HS-27A (cell line): Measurements from ENCODE around the gene GFY.

Experiments used
- DNase-seq: peaks from one replicate; pipeline ENCODE4 v3.0.0-alpha.2; 2012; ENCODE audit warnings: low read depth, missing footprints

GFY gene

DNA sequence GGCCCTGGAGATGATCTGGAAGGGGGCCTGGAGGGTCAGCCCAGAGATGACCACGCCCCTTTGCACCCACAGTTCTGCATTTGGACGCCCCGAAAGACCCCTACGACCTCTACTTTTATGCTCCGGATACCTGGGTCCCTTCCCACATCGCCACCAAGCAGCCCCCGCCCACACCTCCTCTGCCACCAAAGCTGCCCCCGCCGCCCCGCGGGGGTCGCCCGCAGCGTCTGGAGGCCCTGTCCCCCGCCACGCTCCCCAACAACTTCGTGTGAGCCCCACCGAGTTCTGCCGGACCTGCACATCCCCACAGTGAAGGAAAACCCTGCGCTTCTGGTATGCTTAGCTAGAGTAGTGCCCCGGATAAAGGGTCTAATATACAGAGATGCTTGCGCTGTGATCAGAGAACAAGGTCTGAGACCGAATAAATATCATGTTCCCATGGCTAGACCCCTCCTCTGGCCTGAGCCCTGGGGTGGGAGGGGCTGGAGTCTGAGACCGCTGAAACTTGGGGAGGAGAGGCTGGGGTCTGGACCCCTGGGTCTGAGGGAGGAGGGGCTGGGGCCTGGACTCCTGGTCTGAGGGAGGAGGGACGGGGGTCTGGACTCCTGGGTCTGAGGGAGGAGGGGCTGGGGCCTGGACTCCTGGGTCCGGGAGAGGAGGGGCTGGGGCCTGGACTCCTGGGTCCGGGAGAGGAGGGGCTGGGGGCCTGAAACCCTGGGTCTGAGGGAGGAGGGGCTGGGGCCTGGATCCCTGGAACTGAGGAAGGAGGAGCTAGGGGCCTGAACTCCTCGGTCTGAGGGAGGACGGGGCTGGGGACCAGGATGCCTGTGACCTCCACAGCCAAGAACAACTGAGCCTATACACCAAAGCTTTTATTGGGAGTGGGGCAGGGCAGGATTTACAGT lies 3.6 kb downstream of the GFY start:
- DNase-seq, result no peak

DNA sequence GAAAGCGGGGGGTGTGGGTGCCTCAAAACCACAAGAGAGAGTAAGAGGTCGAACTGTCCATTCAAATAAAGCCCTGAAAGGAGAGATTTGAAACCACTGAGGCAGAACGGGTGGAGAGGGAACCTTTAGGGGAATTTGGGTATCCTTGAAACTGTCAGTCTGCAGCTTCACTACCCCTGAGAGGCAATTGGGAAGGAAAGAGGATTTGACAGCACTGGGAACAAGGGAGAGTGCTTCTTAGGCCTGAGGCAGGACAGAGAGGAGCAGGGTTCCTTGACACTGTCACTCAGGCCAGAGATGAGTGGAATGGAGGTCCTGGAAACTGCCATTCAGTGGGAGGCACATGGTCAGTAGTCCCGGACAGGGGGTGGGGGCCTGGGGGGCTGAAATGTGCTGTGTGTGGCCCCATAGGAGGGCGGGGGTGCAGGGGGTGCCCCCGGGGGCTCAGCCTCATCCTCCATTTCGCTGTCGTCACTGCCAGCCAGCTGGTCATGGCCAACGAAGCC lies 5.0 kb downstream of the GFY start:
- DNase-seq, result no peak

DNA sequence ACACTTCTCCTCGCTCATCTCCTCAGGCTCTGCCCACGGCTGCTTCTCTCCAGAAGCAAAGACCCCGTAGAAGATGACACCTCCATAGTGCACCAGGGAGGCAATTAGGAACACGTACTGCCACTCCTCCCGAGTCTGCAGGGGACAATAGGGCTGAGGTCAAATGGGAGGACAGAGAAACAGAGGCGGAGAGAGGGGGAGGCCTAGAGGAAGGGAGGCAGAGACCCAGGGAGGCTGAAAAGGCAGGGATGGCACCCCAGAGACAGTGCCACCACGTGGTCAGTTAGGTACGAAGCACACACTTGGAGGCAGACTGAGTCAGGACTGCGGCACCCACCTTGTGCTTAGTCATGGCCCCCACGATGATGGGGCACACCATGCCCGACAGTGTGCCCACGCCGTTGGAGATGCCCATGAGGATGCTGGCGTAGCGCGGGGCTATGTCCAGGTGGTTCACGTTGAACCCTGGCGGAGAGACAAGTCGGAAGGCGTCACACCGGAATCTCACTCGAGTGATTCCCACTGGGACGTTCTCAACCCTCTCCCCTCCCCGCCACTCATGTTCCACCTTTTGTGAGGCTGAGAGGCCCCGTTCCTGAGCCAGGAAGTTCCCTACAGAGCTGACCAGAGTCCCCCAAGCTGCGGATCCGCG lies 5.6 kb downstream of the GFY start:
- DNase-seq, result no peak

DNA sequence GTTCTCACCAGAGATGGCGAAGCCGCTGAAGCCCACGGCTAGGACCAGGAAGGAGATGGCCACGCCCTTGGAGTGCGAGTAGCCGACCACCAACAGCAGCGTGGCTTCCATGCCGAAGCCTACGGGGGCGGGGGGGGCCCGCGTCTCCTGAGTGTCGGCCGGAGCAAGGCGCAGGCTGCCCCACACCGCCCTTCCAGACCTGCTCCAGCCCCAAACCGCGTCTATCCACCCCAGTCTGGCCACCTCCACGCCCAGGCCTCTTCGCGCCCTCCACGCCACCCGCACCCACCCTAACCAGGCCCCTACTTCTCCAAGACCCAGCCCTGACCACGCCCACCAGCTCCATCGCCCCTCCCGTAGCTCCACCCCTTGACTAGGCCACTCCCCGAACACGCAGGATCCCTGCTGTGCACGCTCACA lies 6.2 kb downstream of the GFY start:
- DNase-seq, result no peak

DNA sequence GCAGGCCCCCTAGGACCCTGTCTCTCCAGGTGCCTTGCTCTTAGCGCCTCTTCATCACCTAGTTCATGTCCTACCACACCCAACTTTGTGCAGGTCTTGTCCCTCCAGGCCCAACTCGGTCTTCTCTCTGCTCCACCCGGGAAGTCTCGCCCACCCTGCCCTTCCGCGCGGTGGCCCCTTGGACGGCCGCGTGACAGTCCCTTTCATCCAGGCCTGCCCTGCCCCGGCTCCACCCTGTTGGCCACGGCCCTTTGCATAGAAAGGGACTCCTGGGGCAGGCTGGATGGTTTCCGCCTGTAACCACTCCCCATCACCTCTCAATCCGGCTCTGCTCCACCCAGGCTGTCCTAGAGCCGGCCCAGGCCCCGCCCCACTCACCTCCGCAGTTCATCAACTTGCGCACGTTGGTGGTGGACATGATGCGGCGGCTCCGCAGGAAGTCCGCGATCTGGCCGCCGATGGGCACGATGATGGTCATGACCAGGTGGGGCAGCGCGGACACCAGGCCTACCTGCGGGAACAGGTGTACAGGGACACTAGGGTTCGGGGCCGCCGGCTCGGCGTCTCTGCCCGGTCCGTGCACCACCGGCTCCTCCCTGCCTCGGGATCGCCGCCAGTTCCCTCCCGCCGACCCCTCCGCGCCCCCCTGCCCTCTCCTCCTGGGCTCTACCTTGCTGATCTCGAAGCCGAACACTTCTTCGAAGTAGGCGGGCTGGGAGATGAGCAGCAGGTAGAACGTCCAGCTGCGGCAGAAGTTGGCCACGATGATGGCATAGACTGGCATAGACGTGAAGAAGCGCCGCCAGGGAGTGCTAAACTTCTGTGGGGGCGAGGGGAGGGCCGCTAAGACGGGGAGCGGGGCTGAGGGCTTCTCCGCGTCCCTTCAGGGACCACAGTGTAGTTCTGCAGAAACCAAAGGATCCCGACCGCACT lies 7.2 kb downstream of the GFY start:
- DNase-seq, result no peak

DNA sequence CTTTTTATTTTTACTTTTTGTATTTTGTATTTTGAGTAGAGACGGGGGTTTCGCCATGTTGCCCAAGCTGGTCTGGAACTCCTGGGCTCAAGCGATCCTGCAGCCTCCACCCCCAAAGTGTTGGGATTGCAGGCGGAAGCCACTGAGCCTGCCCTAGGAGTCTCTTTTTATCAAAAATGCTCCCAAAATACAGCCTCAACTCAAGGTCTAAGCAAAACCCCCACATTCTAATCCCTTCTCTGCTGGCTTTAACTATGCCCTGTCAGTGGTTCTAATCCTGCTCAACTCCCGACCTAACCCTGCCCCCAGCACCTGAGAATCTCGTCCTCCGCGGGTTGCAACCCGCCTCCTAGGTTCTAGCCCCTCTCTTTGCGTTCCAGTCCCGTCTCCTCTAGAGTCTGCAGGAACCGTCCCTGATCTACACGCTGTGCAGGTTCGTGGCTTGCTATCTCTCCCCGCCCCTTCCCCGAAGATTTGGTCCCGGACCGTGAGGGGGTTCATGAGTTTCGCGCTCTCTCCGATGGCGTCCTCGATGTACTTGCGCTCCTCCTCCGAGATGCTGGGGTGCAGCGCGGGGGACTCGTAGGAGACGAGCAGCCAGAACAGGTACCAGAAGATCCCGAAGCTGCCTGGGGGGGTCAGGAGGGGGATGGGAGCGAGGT lies 8.2 kb downstream of the GFY start:
- DNase-seq, result no peak

DNA sequence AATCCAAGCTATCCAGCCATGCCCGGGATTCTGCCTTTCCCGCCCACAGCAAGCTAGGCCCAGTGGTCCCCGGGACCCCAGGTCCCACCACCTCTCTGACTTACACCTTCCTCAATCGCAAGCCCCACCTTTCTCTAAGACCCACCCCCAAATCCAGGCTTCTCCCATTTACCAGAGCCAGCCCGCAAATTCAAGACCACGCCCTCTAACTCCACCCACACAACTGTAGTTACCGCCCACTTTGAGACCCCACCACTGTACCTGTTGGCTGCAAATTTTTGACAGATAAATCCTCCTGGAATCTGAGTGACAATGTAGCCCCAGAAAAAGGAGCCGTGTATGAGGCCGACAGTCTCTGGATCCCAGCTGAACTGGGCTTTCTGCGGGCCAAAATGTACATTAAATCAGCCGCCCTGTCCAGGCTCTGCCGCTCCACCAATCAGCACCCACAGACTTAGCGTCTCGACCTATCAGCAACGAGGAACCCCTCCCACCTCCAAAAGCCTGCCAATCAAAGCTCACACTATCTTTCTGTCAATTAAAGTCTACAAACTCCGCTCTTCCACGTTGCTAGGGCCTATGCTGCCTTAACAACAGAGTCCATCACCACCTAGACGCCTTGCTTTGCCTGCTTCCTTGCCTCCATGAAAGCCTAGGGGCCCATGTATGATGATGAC lies 9.9 kb downstream of the GFY start:
- no peak for DNase-seq

DNA sequence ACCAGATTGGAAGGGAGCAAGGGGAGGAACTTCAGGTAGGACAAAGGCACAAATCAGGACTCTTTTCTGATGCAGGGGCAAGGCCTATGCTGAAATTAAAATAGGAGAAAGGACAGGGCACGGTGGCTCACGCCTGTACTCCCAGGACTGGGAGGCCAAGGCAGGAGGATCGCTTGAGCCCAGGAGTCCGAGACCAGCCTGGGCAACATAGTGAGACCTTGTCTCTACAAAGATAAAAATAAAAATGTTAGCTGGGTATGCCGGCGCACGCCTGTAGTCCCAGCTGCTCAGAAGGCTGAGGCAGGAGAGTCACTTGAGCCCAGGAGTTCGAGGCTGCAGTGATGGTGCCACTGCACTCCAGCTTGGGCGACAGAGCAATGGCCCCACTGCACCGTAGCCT lies 10.5 kb downstream of the GFY start:
- DNase-seq, result no peak

DNA sequence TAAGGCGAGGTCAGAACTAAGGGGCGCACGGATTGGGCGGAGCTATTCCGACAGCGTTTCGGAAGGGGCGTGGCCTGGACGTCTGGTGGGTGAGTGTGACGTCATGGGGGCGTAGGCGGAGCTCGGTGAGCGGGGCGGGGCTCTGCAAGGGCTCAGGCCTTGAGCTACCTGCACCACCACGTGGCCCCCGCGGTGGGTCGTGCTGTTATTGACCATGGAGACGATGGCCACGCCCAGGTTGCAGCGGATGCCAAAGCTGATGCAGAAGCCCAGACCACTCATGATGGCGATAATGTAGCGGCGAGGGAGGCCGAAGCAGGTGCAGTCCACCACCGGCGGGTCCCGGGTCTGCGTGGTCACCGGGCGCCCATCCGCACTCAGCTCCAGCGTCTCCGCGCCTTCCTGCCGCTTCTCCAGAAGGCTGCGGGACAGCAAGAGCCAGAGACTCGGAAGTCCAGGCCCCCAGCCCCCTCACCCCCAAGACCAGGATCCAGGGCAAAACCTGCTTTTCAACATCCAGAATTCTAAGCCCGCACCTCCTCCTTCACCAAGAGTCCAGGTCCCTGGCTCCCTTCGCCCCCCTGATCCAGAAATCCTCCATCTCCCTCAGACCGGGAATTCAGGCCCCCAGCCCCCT lies 11.3 kb downstream of the GFY start:
- no peak for DNase-seq

DNA sequence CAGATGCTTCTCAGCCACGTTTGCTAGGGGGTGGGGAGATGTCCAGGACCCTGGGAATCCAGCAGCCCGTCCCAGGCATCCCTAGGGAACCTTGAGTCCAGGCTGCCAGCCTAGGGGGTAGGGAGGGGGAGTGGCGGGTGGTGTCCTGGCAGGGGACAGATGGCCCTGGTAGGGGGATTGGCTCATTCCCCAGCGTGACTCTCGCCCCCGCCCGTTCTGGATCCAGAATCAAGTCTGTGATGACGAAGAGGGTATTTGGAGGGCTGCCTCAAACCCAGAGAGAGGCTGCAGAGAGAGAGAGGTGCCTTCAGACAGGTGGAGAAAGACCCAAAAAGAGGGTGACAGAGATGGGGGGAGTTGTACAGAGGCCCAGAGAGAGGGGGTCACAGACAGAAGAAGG lies 12.0 kb downstream of the GFY start:
- DNase-seq, result no peak

DNA sequence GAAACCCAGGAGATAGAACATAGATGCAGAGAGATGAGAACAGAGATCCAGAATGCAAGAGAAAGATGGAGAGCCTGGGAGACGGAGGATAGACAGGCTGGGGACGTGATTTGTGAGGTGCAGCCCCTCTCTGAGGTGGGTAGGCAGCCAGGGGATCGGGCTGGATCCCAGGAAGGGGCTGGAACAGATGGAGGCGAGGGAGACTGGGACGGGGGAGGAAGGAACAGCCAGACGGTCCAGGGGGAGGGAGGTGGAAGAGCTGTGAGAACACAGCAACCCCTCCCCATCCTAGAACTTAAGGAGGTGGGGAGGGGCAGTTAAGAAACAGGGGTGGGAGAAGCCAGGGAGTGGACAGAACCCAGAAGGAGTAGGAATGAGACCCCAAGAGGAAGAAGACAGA lies 13.1 kb downstream of the GFY start:
- DNase-seq, result no peak

DNA sequence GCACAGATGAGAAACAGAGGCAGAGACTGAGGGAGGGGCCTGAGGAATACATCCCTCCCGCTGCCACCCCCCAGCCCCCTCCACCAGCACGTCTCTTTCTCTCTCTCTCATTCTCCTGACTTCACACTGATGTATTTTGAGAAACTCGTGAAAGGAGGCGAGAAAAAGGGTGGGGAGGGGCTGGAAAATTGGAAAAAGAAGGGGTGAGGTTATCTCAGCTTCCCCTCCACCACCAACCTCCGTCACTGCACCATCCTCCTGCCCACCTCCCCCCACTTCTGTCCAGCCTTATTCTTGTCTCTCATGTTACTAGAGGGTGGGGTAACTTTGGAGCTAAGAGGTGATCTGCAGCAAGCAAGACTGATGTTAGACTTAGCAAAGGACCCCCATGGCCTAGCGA lies 14.6 kb downstream of the GFY start:
- DNase-seq, result no peak

DNA sequence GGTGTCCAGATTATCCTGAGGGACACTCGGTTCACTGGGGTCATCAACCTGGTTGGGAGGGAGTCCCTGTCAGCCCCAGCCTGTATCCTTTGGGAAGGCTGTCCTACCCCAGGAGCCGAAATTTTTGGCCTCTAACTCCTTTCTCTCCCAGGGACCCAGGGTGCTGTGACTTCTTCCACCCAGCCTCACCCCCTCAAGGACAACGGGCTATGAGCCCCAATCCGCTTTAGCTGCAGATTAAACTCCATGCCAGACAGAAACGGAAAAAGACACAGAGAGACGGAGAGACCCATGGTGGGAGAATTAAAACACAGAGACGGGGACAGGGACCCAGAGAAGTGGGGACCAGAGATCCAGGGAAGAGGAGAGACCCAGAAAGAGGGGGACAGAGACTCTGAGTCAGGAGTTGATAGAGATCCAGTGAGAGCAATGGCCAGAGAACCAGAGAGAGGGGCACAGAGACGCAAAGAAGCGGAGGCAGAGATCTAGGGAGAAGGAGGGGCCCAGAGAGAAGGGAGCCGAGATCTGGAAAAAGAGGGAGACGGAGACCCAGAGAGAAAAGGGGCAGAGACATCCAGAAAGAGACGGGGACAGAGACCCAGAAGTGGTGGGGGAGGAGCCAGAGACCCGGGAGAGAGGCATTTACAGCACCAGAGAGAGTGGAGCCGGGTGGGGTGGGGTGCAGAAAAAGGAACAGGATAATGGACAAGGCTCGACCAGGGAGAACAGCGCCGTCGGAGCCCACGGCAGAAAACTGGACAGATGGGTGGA lies 15.4 kb downstream of the GFY start:
- DNase-seq, result no peak

DNA sequence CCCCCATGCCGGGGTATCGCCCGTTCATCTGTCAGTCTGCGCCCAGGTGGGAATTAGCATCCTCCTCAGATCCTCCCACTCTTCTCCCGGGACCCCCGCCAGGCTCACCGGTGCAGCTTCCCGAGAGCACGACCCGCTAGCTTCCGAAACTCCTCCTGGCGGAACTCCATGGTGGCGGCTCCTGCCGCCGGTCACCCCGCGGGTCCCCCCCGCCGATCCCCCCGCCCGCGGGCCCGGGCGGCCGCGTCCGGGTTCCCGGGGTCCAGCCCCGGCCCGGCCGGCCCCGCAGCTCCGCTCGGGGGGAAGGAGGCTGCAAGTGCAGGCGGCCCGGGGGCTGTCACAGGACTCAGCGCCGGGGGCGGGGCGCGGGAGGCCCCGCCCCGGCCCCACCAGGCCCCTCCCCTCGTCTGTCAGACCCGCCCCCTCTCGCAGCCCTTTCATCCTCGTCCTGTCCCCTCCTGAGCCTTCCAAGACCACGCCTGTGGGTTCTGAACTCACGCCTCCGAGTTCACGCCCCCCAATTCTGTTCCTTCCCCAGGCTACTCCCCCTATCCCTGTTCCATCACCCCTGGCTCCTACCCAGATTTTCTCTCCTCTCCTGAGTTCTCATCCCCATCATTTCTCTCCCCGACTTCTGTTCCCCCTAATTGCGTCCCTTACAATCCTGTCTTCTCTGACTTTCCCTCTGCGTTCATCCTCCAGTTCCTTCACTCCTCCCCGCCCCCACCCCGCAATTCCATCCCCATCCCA lies 16.2 kb downstream of the GFY start, which contains the start of gene SLC17A7:
Gene SLC17A7, minus strand, starts transcription at position 318 of the 750 bp plus-strand sequence. Its CDS starts 148 bp downstream, at position 170.
- DNase-seq, result no peak

DNA sequence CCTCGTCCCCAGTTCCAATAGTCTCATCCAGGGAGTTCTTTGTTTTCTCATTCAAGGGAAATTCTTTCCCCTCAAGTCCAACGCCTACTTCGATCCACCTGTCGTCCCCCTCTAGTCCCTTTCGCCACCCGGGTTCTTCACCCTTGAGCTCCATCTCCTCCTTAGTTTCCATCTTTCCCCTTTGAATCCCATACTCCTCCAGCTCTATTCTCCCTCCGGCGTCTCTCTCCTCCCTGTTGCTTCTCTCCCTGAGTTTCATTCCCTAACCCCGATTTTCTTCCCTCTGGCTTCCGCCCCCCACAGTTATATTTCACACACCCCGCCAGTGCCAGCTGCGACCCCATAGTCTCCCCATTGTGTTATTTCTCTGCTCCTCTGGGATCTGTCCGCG lies 16.8 kb downstream of the GFY start:
- DNase-seq, result no peak

DNA sequence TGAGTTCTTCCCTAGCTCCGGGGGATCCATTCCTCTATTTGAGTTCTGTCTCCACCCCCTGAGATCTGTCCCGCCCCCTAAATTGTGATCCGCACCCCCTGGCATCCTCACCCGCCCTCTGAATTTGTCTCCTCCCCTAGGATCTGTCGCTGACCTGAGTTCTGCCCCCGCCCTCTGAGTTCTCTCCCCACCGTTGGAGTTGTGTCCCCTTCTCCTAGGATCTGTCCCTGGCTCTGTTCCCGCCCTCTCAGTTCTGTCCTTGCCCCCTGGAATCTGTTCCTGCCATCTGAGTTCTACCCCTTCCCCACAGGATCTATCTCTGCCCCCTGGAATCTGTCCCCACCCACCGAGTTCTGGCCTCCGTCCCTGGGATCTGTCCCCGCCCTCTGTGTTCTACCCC lies 17.2 kb downstream of the GFY start:
- DNase-seq, result no peak

DNA sequence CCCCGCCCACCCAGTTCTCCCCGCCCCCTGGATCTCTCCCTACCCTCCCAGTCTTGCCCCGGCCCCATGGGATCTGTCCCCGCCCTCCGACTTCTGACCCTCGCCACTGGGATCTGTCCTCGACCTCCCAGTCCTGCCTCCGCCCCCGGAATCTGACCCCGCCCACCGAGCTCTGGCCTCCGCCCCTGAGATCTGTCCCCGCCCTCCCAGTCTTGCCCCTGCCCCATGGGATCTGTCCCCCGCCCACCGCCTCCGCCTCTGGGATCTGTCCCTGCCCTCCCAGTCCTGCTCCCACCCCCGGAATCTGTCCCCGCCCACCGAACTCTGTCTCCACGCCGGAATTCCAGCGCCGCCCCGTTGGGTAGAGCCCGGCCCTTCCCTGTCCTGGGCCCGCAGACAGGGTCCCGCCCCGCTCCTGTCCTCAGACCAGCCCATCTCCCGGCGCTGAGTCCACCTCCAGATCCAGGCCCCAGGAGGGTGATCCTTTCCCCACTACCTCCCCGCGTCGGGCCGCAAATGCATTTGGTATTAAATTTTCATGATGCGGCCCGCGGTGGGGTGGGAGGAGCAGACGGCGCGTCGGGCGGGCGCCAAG lies 17.7 kb downstream of the GFY start:
- DNase-seq, result peak; percentile 89

DNA sequence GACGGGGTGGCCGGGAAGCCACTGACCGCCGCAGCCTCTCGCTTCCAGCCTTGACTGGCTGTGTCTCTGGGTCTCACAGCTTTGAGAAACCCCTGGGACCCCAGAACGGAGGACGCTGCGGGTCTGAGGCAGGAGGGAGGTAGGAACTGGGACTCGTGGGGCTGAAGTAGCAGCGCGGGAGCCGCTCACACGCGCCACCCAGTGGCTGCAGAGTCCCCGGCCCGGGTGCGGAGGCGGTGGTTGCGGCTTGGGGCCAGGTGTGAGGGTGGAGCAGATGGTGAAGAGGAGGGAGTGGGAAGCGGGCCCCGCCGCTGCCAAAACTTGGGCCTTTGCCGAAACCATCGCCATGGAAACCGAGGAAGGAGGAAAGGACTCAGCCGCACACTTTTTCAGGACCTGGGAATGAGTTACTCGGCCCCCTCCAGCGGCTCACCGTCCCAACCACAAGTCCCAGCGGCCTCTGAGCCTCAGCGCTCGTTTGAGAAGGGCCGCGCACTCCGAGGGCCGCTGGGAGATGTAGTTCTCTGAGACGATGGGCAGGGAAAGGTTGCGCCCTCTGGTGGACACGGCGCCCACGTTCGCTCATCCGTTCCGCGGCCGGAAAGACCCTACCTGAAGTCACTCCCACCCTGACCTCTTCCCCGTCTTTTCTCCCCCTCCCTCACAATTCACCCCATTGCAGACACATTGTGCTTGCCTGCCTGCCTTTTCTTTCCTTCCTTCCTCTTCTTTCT lies 18.3 kb downstream of the GFY start:
- peak; percentile 89 for DNase-seq
